H1 (cell line): Measurements from ENCODE around the gene GNAT2. TPM values are rescaled to one million over a fixed set of nuclear protein-coding genes. Genes with fewer than 3 reads are reported as not detected.
A peak's percentile ranks its signal among the peaks of the same experiment; 100 is the strongest.

Source experiments
- CTCF ChIA-PET: fragments of 300-600 bp; sonication (Branson Sonifier 250); formaldehyde crosslinking; loops from one replicate; lab custom pipeline; 2021; ENCODE audit not compliant: partially characterized antibody; lab: Charles Lee
- POLR2A ChIA-PET: fragments of 300-600 bp; sonication (Branson Sonifier 250); formaldehyde crosslinking; loops from one replicate; lab custom pipeline; 2021; ENCODE audit warnings: inconsistent platforms; ENCODE audit not compliant: partially characterized antibody; lab: Charles Lee
- DNase-seq, 2 experiments: peaks; one replicate each; pipeline versions ENCODE4 v3.0.0 to v3.0.0-alpha.2; 2010 to 2022; ENCODE audit warnings: low spot score in 2 of 2, low read depth in 1 of 2, mixed read lengths in 1 of 2
- FAIRE-seq: peaks from 2 replicates; lab custom pipeline; 2011; peaks lifted over from hg19 to GRCh38; lab: Jason Lieb, UNC
- H2AFZ ChIP-seq: 2 replicates; pipeline ENCODE4 v1.8.1; 2012; ENCODE audit warnings: low read length, inconsistent platforms
- H2AK5ac ChIP-seq: 2 replicates; pipeline ENCODE4 v1.6.1; 2013; ENCODE audit warnings: low read depth, low read length
- H2BK120ac ChIP-seq: replicated peaks from 2 replicates; pipeline ENCODE3; 2013; ENCODE audit warnings: low read depth, low read length, inconsistent platforms
- H2BK12ac ChIP-seq: 2 replicates; pipeline ENCODE4 v1.6.1; 2013; ENCODE audit warnings: low read depth, low read length
- H2BK15ac ChIP-seq: 2 replicates; pipeline ENCODE4 v1.6.1; 2013; ENCODE audit warnings: low read length
- H2BK20ac ChIP-seq: 2 replicates; pipeline ENCODE4 v1.6.1; 2013; ENCODE audit warnings: low read length
- H2BK5ac ChIP-seq: 2 replicates; pipeline ENCODE4 v1.6.1; 2013; ENCODE audit warnings: low read depth, low read length
- H3K14ac ChIP-seq: 2 replicates; pipeline ENCODE4 v1.6.1; 2013; ENCODE audit warnings: inconsistent platforms; ENCODE audit not compliant: insufficient read length
- H3K18ac ChIP-seq: 2 replicates; pipeline ENCODE4 v1.6.1; 2013; ENCODE audit warnings: low read length; ENCODE audit errors: extremely low read depth
- H3K23ac ChIP-seq: 2 replicates; pipeline ENCODE4 v1.6.1; 2013; ENCODE audit warnings: inconsistent platforms; ENCODE audit not compliant: insufficient read length
- H3K23me2 ChIP-seq: 2 replicates; pipeline ENCODE4 v1.6.1; 2013; ENCODE audit warnings: low read depth, low read length
- H3K27ac ChIP-seq: 2 replicates; pipeline ENCODE4 v1.6.1; 2011; ENCODE audit warnings: low read depth, low read length, inconsistent platforms
- H3K27me3 ChIP-seq, 4 experiments: replicated peaks in 1 of 4; 1 replicate in 1 of 4; 2 replicates in 3 of 4; pipeline versions ENCODE4 v1.6.1 to v1.8.1; 2011 to 2013; ENCODE audit warnings: low read length in 3 of 4, mild to moderate bottlenecking in 3 of 4, inconsistent platforms in 2 of 4, mixed read lengths in 2 of 4, moderate library complexity in 1 of 4; ENCODE audit not compliant: control insufficient read depth in 3 of 4, insufficient read depth in 3 of 4; ENCODE audit errors: extremely low read depth in 1 of 4
- H3K36me3 ChIP-seq, 4 experiments: 2 replicates each; pipeline versions ENCODE4 v1.6.1 to v1.8.1; 2011 to 2013; ENCODE audit warnings: mild to moderate bottlenecking in 4 of 4, low read length in 3 of 4, moderate library complexity in 2 of 4, control low read depth in 1 of 4, inconsistent platforms in 1 of 4; ENCODE audit not compliant: insufficient read depth in 4 of 4, control insufficient read depth in 2 of 4
- H3K4ac ChIP-seq: replicated peaks from 2 replicates; pipeline ENCODE3; 2013; ENCODE audit warnings: low read length, low read depth, mixed read lengths, inconsistent platforms; ENCODE audit not compliant: insufficient read length
- H3K4me1 ChIP-seq, 4 experiments: replicated peaks in 1 of 4; 1 replicate in 1 of 4; 2 replicates in 3 of 4; pipeline versions ENCODE4 v1.6.1 to v1.8.1; 2011 to 2013; ENCODE audit warnings: low read length in 3 of 4, inconsistent platforms in 2 of 4, mixed read lengths in 1 of 4; ENCODE audit not compliant: insufficient read depth in 4 of 4, control insufficient read depth in 3 of 4
- H3K4me2 ChIP-seq, 2 experiments: 2 replicates each; pipeline versions ENCODE4 v1.6.1 to v1.8.1; 2011 to 2013; ENCODE audit warnings: low read depth in 2 of 2, low read length in 2 of 2, control low read depth in 1 of 2, inconsistent platforms in 1 of 2, mild to moderate bottlenecking in 1 of 2; ENCODE audit not compliant: insufficient read depth in 1 of 2
- H3K4me3 ChIP-seq, 4 experiments: fragments of 200-600, 300-600 bp in 1 of 4; sonication (generic), shearing (Covaris generic), sonication (Bioruptor Twin) in 1 of 4; 2 replicates each; pipeline versions ENCODE4 v1.5.1 to v1.8.1; 2011 to 2016; ENCODE audit warnings: low read length in 4 of 4, low read depth in 3 of 4, control low read depth in 2 of 4, inconsistent platforms in 2 of 4, mild to moderate bottlenecking in 2 of 4, mixed read lengths in 1 of 4, moderate library complexity in 1 of 4; ENCODE audit not compliant: insufficient read depth in 2 of 4; ENCODE audit errors: extremely low read depth in 1 of 4
- H3K56ac ChIP-seq: replicated peaks from 2 replicates; pipeline ENCODE3; 2013; ENCODE audit warnings: low read depth, mild to moderate bottlenecking, mixed read lengths, low read length, inconsistent platforms; ENCODE audit not compliant: insufficient read length
- H3K79me1 ChIP-seq: 2 replicates; pipeline ENCODE4 v1.6.1; 2013; ENCODE audit warnings: low read depth, low read length, control low read depth
- H3K79me2 ChIP-seq, 2 experiments: 2 replicates each; pipeline versions ENCODE4 v1.6.1 to v1.8.1; 2012 to 2013; ENCODE audit warnings: low read length in 2 of 2, mild to moderate bottlenecking in 2 of 2, inconsistent platforms in 1 of 2; ENCODE audit not compliant: insufficient read depth in 2 of 2, control insufficient read depth in 1 of 2
- H3K9ac ChIP-seq, 4 experiments: replicated peaks in 1 of 4; 1 replicate in 1 of 4; 2 replicates in 3 of 4; pipeline versions ENCODE4 v1.6.1 to v1.8.1; 2011 to 2013; ENCODE audit warnings: low read depth in 3 of 4, low read length in 3 of 4, control low read depth in 2 of 4, mild to moderate bottlenecking in 2 of 4, moderate library complexity in 2 of 4, inconsistent platforms in 1 of 4; ENCODE audit errors: extremely low read depth in 1 of 4
- H3K9me3 ChIP-seq, 2 experiments: 2 replicates each; pipeline versions ENCODE4 v1.6.1 to v1.8.1; 2012 to 2013; ENCODE audit warnings: mild to moderate bottlenecking in 2 of 2, moderate library complexity in 2 of 2, control low read depth in 1 of 2, inconsistent platforms in 1 of 2, low read depth in 1 of 2, low read length in 1 of 2, mixed read lengths in 1 of 2; ENCODE audit not compliant: insufficient read depth in 2 of 2
- H4K20me1 ChIP-seq, 2 experiments: replicated peaks in 1 of 2; 2 replicates each; pipeline versions ENCODE3 to v1.8.1; 2011 to 2013; ENCODE audit warnings: inconsistent platforms in 2 of 2, low read length in 2 of 2, mild to moderate bottlenecking in 1 of 2; ENCODE audit not compliant: insufficient read depth in 2 of 2, control insufficient read depth in 1 of 2
- H4K5ac ChIP-seq: 2 replicates; pipeline ENCODE4 v1.6.1; 2013; ENCODE audit warnings: low read length, low read depth, mixed read lengths, inconsistent platforms; ENCODE audit not compliant: insufficient read length
- H4K8ac ChIP-seq: 2 replicates; pipeline ENCODE4 v1.8.0; 2013; ENCODE audit warnings: mild to moderate bottlenecking, moderate library complexity, low read length, inconsistent platforms; ENCODE audit not compliant: insufficient read depth; ENCODE audit errors: extremely low read depth
- H4K91ac ChIP-seq: replicated peaks from 2 replicates; pipeline ENCODE3; 2013; ENCODE audit warnings: low read length, mixed read lengths, inconsistent platforms; ENCODE audit not compliant: insufficient read length
- ASH2L ChIP-seq: fragments of 200-600, 300-600 bp; sonication (generic); IDR thresholded peaks from one replicate; pipeline ENCODE4 v1.7.1; 2017; ENCODE audit warnings: low read length
- CEBPB ChIP-seq: IDR thresholded peaks from 2 replicates; pipeline ENCODE4 v1.6.1; 2012; ENCODE audit warnings: low read depth, low read length
- MAFK ChIP-seq: IDR thresholded peaks from 2 replicates; pipeline ENCODE4 v1.6.1; 2012; ENCODE audit warnings: low read depth, mild to moderate bottlenecking, improper control_type of control experiment, low read length
- RBBP5 ChIP-seq: IDR thresholded peaks from 2 replicates; pipeline ENCODE4 v1.7.1; 2012; ENCODE audit warnings: low read depth, mild to moderate bottlenecking, inconsistent platforms, low read length, moderate library complexity, borderline replicate concordance
- WGBS, 2 experiments: shearing (Covaris generic) in 1 of 2; methylation state at CpG; one replicate each; pipeline versions ENCODE4 v1.1.6 to v1.1.7; 2013 to 2015; ENCODE audit warnings: low lambda C conversion rate in 2 of 2, mixed read lengths in 2 of 2, inconsistent platforms in 1 of 2, low coverage in 1 of 2, missing lambda C conversion rate in 1 of 2; ENCODE audit not compliant: insufficient replicate concordance in 2 of 2, insufficient coverage in 1 of 2, insufficient read length in 1 of 2; ENCODE audit errors: extremely low coverage in 1 of 2, missing lambda C conversion rate in 1 of 2; 5-methylcytosine and 5-hydroxymethylcytosine counted together
- polyA plus RNA-seq, 7 experiments: library from polyadenylated mRNA; depleted of rRNA in 3 of 7; stranded (reverse) in 5 of 7; unstranded in 2 of 7; fragments of >200 nt in 5 of 7; fragments of 200-250 nt in 2 of 7; gene quantifications; 1 replicate in 5 of 7; 2 replicates in 1 of 7; 4 replicates in 1 of 7; pipeline versions ENCODE4 v1.2.1 to v1.2.3, GENCODE V29; 2011 to 2013; ENCODE audit warnings: missing spikeins in 2 of 7, mixed read lengths in 2 of 7
- total RNA-seq: library from RNA; stranded (reverse); fragmentation: NEBNext Ultra II Directional; extraction: Animal tissue kit (Norgen Biotek cat#: 25700); gene quantifications from 2 replicates; pipeline ENCODE4 v1.2.1, GENCODE V29; 2021

The GNAT2 gene
- total and polyA plus RNA-seq, 2 of the 8 experiments (the other 6 are each of a cell fraction or from before 2014, with no cell fraction given) = 0.05 TPM; not detected in 1

- Histone ChIP-seq H3K4me3 (no peak overlapping the region), H4K8ac (no peak overlapping the region), H3K14ac (no peak overlapping the region), H2BK15ac (no peak overlapping the region), H2AFZ (no peak overlapping the region), H2BK5ac (no peak overlapping the region), H4K20me1 (peaks cover 2 to 4% of the 10 kb centered on the region in 2 experiments), H3K18ac (no peak overlapping the region), H3K4me1 (peaks cover 2 to 14% (median 6%) of the 10 kb centered on the region in 4 experiments; a peak in 5 of 7 replicates), H2BK12ac (no peak overlapping the region), H3K9me3 (no peaks in the 10 kb centered on the region), H3K79me1 (no peaks in the 10 kb centered on the region; the same call in 1 of the 2 replicates), H3K79me2 (peaks cover 8 to 77% of the 10 kb centered on the region in 2 experiments; a peak in 3 of 4 replicates), H2AK5ac (no peak overlapping the region), H3K23ac (no peak overlapping the region), H3K27me3 (no peaks in the 10 kb centered on the region), H4K5ac (no peak overlapping the region), H2BK120ac (no peak overlapping the region), H3K4ac (no peak overlapping the region), H3K9ac (no peak overlapping the region), H3K36me3 (peaks cover 0 to 7% (median 0%) of the 10 kb centered on the region in 4 experiments; a peak in 1 of 8 replicates), H2BK20ac (no peak overlapping the region), H3K23me2 (no peaks in the 10 kb centered on the region; the same call in 1 of the 2 replicates), H4K91ac (no peak overlapping the region), H3K4me2 (peak overlapping the region; percentile 10 to 17; a peak in 1 of 4 replicates), H3K27ac (no peak overlapping the region), H3K56ac (no peak overlapping the region)
- TF ChIP-seq ASH2L (no peak), RBBP5 (no peak), MAFK (no peak), CEBPB (0 out of 2 replicates have a peak, but pooled peaks have one; percentile 27)
- DNase-seq (no peak), FAIRE-seq (no peak)
- ChIA-PET CTCF (interaction anchor here (0.6 to 1.6 kb wide), 12 partner anchors 10 to 204 kb away, joined by 3 to 5 read pairs (median 3); partner anchors contain the start of gene GNAI3), POLR2A (interaction anchor here (0.7 to 1.1 kb wide), 5 partner anchors 15 to 42 kb away, joined by 3 to 4 read pairs (median 3); no protein-coding TSS in a partner anchor)
- 52% methylated on average over 3 of the region's 3 CpGs; no CpG with 5 or more reads in 1 of the 2 experiments for WGBS, 2 experiments
These were observed 49.0 kb downstream of the GNAT2 start for GRCh38 chr1:109570414-109570813.
